ENCODE results near the gene WWC2.

WWC2 gene

DNA sequence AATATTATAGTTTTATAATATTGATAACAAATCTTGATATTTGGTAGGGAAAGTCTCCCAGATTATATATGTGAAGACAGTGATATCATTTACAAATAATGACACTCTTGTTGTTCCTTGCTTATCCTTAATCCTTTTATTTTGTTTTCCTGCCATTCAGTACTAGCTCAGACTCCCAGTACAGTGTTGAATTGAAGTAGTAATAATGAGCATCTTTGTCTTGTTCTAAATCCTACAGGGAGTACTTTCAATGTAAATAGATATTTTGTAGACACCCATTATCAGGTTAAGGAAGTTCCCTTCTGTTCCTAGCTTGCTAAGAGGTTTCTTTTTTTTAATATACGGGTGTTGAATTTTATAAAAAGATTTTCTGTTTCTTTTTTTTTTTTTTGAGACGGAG is 33.0 kb downstream of the WWC2 start:
- H3K27ac ChIP-seq, result no peak overlapping the region
- TF ChIP-seq, protein P1, sequence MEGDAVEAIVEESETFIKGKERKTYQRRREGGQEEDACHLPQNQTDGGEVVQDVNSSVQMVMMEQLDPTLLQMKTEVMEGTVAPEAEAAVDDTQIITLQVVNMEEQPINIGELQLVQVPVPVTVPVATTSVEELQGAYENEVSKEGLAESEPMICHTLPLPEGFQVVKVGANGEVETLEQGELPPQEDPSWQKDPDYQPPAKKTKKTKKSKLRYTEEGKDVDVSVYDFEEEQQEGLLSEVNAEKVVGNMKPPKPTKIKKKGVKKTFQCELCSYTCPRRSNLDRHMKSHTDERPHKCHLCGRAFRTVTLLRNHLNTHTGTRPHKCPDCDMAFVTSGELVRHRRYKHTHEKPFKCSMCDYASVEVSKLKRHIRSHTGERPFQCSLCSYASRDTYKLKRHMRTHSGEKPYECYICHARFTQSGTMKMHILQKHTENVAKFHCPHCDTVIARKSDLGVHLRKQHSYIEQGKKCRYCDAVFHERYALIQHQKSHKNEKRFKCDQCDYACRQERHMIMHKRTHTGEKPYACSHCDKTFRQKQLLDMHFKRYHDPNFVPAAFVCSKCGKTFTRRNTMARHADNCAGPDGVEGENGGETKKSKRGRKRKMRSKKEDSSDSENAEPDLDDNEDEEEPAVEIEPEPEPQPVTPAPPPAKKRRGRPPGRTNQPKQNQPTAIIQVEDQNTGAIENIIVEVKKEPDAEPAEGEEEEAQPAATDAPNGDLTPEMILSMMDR (conservative IDR thresholded peaks at IDR 0.05), result no peak
- TF ChIP-seq ZFX (IDR thresholded peaks at IDR 0.05), result no peak

DNA sequence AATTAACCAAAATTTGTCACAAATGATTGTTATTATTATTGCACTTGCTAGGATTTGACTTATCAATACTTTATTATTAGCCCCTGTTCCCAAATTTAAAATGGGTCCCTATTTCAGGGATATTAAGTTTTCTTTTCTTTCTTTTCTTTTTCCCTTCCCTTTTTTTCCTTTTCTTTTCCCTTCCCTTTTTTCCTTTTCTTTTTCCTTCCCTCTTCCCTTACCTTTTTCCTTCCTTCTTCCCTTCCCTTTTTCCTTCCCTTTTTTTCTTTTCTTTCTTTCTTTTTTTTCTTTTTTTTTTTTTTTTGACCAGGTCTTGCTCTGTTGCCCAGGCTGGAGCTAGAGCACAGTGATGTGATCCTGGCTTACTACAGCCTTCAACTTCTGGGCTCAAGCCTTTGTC is 33.8 kb downstream of the WWC2 start:
- no peak for TF ChIP-seq ZFX (IDR thresholded peaks at IDR 0.05)
- TF ChIP-seq, protein P1 (conservative IDR thresholded peaks at IDR 0.05), result no peak
- H3K27ac ChIP-seq, result no peak overlapping the region

DNA sequence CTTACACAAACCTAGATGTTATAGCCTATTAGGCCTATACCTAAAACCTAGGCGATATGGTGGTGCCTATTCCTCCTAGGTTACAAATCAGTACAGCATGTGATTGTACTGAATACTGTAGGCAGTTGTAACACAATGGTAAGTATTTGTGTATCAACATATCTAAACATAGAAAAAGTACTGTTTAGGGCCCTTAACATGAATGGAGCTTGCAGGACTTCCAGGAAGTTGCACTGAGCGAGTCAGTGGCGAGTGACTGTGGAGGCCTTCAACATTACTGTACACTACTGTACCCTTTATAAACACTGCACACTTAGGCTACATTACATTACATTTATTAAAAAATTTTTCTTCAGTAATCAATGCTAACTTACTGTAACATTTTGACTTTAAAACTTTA is 37.8 kb downstream of the WWC2 start:
- H3K27ac ChIP-seq, result no peak overlapping the region
- TF ChIP-seq ZFX (IDR thresholded peaks at IDR 0.05), result no peak
- TF ChIP-seq, protein P1 (conservative IDR thresholded peaks at IDR 0.05), result no peak

DNA sequence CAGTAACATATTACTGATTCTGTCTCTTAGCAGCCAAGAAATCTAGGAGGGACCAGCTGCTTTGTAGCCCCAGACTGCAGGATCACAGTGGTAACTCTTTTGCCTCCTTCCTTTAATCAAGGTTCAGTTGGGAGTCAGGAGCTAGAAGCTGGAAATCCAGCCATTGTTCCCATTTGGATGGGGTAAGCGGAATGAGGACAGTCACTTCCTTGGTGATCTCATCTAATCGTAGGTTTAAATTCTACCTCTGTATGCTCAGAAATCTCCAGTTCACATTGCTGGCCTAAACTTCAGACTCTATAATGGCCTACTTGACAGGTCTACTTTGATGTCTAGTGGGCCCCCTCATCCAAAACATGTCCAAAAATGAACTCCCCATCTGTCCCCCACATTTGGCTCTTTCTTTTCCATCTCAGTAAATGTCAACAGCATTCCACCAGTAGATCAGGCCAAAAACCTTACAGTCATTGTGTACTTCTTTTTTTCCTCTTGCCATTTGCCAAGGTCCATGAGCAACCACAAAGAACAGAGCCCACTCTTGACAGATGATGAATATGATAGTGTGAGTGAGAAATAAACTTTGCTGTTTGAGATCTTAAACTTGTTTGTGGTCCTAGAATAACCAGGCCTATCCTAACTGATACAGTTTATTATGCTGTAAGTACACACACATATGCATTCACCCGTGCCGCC is 40.1 kb downstream of the WWC2 start:
- TF ChIP-seq, protein P1 (conservative IDR thresholded peaks at IDR 0.05), result no peak
- TF ChIP-seq ZFX (IDR thresholded peaks at IDR 0.05), result no peak
- H3K27ac ChIP-seq, result no peak overlapping the region

DNA sequence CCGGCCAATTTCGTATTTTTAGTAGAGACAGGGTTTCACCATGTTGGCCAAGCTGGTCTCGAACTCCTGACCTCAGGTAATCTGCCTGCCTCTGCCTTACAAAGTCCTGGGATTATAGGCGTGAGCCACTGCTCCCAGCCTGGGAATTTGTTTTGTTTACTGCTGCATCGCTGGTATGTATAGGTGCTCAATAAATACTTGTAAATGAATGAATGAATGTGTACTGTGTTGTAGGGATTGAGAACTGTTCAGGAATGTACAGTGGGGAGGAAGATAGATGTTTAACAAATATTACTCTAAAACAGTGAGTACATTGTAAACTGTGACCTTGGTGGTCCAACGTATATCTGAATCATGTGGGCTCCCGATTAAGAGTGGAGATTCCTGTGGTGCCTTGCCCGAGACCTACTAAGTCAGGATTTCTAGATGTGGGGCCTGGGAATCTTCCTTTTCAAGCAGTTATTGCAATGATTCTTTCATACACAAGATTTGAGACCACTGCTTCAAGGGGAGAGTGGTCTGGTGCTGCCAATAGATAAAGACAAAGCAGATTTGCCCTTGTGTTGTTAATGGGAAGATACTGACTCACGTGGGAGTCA is 41.0 kb downstream of the WWC2 start:
- H3K27ac ChIP-seq, result no peak overlapping the region
- TF ChIP-seq, protein P1 (conservative IDR thresholded peaks at IDR 0.05), result no peak
- no peak for TF ChIP-seq ZFX (IDR thresholded peaks at IDR 0.05)

DNA sequence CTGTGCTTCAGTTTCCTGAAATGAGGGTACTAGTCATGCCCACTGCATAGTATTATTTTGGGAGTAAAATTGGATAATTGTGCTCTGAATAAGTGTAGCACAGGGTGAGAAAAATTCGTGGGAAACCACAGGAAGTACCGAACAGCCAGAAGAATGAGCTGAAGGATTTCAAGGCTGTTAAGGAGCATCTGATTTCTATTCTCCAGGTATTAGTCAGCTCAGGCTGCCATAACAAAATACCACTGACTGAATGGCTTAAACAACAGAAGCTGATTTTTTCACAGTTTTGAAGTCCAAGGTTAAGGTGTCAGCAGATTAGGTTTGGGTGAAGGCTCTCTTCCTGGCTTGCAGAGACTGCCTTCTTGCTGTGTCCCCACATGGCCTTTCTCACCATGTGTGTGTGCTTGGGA is 41.9 kb downstream of the WWC2 start:
- TF ChIP-seq, protein P1 (conservative IDR thresholded peaks at IDR 0.05), result no peak
- TF ChIP-seq ZFX (IDR thresholded peaks at IDR 0.05), result no peak
- H3K27ac ChIP-seq, result no peak overlapping the region

DNA sequence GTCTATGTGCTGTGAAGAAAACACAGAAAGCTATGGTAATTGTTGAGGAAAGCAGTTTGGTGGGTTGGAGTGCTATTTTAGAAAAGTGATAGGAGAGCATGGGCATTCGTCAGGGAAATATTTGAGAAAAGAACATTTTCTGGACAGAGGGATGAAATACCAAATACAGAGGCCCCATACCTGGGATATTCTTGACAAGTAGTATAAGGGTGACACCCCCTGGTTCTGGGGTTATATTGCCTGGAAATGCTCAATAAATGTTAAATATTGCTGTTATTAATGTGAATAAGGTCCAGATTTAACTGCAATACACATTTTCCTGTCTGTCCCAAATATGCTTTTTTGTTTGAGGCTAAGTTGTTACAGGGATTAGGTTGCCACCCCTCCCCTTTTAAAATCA is 42.9 kb downstream of the WWC2 start:
- no peak overlapping the region for H3K27ac ChIP-seq
- TF ChIP-seq ZFX (IDR thresholded peaks at IDR 0.05), result no peak
- TF ChIP-seq, protein P1 (conservative IDR thresholded peaks at IDR 0.05), result no peak

Measured in C4-2B (cell line).